Measurements from ENCODE around the gene PSMC2.

Gene PSMC2

DNA sequence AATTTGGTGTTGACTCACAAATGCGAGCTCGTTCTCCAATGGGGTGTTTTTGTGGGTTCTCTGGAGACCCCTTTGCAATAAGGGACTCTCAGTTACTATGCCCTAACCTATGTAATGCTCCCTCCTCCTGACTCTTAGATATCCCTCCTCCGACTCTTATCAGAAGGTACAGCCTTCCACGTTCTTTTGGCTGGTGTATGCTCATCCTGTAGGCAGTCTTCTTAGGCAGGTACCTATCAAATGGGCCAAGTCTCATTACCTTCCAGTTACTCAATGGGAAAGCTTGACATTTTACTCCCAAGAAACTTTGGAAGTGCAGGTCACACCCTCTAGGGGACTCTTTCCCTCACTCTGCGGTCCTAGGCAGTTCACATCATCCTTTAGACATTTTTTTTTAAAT is 66.0 kb downstream of the PSMC2 start:
- TF ChIP-seq EZH2phosphoT487 (IDR thresholded peaks at IDR 0.05; ENCODE audit: low read length) = no peak
- TF ChIP-seq EZH2 (optimal IDR thresholded peaks at IDR 0.05; ENCODE audit: low read depth, low read length) = no peak
- TF ChIP-seq, protein P1, sequence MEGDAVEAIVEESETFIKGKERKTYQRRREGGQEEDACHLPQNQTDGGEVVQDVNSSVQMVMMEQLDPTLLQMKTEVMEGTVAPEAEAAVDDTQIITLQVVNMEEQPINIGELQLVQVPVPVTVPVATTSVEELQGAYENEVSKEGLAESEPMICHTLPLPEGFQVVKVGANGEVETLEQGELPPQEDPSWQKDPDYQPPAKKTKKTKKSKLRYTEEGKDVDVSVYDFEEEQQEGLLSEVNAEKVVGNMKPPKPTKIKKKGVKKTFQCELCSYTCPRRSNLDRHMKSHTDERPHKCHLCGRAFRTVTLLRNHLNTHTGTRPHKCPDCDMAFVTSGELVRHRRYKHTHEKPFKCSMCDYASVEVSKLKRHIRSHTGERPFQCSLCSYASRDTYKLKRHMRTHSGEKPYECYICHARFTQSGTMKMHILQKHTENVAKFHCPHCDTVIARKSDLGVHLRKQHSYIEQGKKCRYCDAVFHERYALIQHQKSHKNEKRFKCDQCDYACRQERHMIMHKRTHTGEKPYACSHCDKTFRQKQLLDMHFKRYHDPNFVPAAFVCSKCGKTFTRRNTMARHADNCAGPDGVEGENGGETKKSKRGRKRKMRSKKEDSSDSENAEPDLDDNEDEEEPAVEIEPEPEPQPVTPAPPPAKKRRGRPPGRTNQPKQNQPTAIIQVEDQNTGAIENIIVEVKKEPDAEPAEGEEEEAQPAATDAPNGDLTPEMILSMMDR (IDR thresholded peaks at IDR 0.05; ENCODE audit: low read length) = no peak
- H3F3A ChIP-seq (ENCODE audit: insufficient read depth, low read length) = no peaks in the 10 kb centered on the region
- DNase-seq = no peak
- H3K27me3 ChIP-seq (replicated peaks; ENCODE audit: insufficient read depth, low read length) = no peaks in the 10 kb centered on the region
- H3K4me3 ChIP-seq (ENCODE audit: low read length) = no peak overlapping the region
- H3K4me1 ChIP-seq (ENCODE audit: low read length) = no peaks in the 10 kb centered on the region
- H3K9me3 ChIP-seq (replicated peaks; ENCODE audit: insufficient read depth, low read length) = no peaks in the 10 kb centered on the region
- H2AFZ ChIP-seq (ENCODE audit: low read length) = no peak overlapping the region
- no peaks in the 10 kb centered on the region for H3K79me2 ChIP-seq (ENCODE audit: low read length)
- H3K9me2 ChIP-seq (replicated peaks; ENCODE audit: insufficient read depth, low read length) = no peaks in the 10 kb centered on the region
- H3K9ac ChIP-seq (ENCODE audit: low read length) = no peak overlapping the region
- H3K4me2 ChIP-seq (ENCODE audit: low read depth, low read length) = no peak overlapping the region
- H3K36me3 ChIP-seq (replicated peaks; ENCODE audit: insufficient read depth, low read length) = no peaks in the 10 kb centered on the region
- no peaks in the 10 kb centered on the region for H4K20me1 ChIP-seq (ENCODE audit: insufficient read depth, low read length)
- H3K27ac ChIP-seq (ENCODE audit: low read length) = no peak overlapping the region

DNA sequence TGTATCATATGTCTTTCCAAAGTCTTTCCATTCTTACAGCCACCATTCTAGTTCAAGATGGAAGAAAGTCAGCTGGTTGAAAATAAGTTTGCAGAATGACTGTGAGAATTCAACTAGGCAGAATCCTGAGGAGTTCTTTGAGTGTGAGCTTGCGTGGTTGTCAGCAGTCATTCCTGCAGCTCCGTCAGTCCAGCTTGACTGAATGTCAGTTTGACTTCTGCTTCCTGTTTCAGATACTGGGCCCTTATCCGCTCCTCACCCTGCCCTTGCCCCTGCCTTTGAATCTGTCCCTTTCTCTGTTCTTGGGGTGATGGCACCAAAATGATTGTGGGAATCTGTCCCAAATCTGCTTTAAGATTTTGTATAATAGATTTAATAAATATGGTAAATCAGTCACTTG is 70.8 kb downstream of the PSMC2 start:
- no peaks in the 10 kb centered on the region for H3K79me2 ChIP-seq (ENCODE audit: low read length)
- 0 out of 2 replicates have a peak, but pooled peaks cover 3% of the 10 kb centered on the region for H3K27me3 ChIP-seq (replicated peaks; ENCODE audit: insufficient read depth, low read length)
- no peaks in the 10 kb centered on the region for H3K36me3 ChIP-seq (replicated peaks; ENCODE audit: insufficient read depth, low read length)
- H3K9me3 ChIP-seq (replicated peaks; ENCODE audit: insufficient read depth, low read length) = no peaks in the 10 kb centered on the region
- no peak overlapping the region for H3K4me3 ChIP-seq (ENCODE audit: low read length)
- no peaks in the 10 kb centered on the region for H3F3A ChIP-seq (ENCODE audit: insufficient read depth, low read length)
- no peak overlapping the region for H3K27ac ChIP-seq (ENCODE audit: low read length)
- H4K20me1 ChIP-seq (ENCODE audit: insufficient read depth, low read length) = no peaks in the 10 kb centered on the region
- H3K9me2 ChIP-seq (replicated peaks; ENCODE audit: insufficient read depth, low read length) = no peaks in the 10 kb centered on the region
- TF ChIP-seq EZH2 (optimal IDR thresholded peaks at IDR 0.05; ENCODE audit: low read depth, low read length) = no peak
- TF ChIP-seq, protein P1 (IDR thresholded peaks at IDR 0.05; ENCODE audit: low read length) = no peak
- no peak for TF ChIP-seq EZH2phosphoT487 (IDR thresholded peaks at IDR 0.05; ENCODE audit: low read length)
- no peak for DNase-seq
- H3K4me1 ChIP-seq (ENCODE audit: low read length) = no peaks in the 10 kb centered on the region
- H2AFZ ChIP-seq (ENCODE audit: low read length) = no peak overlapping the region
- H3K4me2 ChIP-seq (ENCODE audit: low read depth, low read length) = no peak overlapping the region
- H3K9ac ChIP-seq (ENCODE audit: low read length) = no peak overlapping the region

Data from MM.1S (cell line).